ENCODE measurements around the gene MRM1. TPM values are rescaled to one million over a fixed set of nuclear protein-coding genes. Genes with fewer than 3 reads are reported as not detected.

MRM1 gene
- total RNA-seq, 1 donor from 2014 or later: 8.3 TPM

DNA sequence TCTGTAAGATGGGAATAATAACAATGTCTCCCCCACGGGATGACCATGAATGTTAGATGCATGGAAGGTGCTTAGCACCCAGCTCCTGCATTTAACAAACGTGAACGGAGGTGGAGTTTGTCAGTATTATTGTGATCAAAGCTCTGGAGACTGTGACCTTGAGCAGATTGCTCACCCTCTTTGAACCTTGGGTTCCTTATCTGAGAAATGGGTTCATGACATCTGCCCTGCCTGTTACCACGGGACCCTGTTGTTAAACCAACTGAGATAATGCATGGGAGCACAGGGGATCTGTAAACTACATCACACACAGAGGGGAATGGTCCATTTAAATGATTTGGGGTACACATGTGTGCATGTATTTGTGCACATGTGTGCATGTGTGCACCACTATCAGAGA lies 29.6 kb downstream of the MRM1 start:
- no peak for DNase-seq (ENCODE audit: low spot score)

DNA sequence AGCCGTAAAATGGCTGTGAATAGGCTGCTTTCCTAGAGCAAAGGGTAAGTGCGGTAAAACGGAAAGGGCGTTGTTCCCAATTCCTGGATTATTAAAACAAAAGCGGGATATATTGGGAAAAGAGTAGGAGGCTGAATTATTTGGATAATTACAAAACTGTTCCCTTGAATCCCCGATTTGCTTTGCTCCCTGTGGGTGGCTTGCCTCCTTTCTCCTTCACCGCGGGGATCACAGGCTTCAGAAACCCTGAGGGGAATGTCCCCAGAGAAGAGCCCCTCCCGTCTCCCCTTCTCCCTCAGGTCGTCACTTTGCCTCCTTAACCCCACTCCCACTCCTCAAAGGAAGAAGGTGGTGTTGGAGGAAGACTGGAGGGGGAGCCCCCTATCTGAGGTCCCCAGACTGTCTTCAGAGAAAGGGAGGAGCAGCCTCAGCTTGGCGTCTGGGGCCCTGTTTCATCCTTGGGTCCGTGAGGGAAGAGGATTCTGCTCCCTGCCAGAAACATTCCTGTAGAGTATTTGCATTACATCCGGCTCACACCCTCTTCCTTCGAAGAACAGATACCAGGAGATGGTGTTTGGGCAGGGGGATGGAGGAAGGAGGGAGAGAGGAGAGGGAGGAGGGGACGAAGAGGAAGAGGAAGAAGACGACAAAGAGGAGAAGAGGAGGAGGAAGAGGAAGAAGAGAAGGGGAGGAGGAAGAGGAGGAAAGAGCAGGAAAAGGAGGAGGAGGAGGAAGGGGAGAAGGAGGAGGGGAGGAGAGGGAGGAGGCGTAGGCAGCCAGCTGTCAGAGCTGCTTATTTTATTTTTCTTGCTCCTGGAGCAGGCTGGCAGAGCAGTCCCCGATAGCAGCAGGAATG lies 31.8 kb downstream of the MRM1 start:
- DNase-seq (ENCODE audit: low spot score): no peak

DNA sequence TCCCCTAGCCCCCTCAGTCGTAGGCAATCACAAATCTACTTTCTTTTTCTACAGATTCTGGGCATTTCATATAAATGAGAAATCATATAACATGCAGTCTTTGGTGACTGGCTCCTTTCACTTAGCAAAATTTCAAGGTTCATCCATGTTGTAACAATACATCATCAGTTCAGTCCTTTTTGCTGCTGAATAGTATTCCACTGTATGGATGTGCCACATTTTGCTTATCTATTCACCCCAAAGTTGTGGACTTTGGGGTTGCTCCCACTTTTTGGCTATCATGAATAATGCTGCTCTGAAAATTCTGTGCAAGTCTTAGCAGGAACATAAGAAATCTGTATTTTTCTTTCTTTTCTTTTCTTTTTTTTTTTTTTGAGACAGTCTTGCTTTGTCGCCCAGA lies 39.0 kb downstream of the MRM1 start:
- no peak for DNase-seq (ENCODE audit: low spot score)

DNA sequence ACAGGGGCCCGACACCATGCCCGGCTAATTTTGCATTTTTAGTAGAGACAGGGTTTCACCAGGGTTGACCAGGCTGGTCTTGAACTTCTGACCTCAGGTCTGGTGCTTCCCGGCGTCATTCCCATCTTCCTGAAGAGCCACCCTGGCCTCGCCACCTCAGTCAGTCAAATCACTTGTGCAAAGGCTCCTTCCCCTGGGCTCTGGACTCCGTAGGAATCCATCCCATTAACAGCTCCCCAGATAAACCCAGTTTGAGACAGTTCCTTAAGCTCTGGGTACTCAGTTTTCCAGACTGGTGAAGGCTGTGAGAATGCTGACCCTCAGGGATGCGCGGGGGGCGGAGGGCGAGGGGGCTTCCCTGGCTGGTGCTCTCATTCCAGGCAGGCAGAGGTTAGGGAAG lies 39.5 kb downstream of the MRM1 start:
- no peak for DNase-seq (ENCODE audit: low spot score)

DNA sequence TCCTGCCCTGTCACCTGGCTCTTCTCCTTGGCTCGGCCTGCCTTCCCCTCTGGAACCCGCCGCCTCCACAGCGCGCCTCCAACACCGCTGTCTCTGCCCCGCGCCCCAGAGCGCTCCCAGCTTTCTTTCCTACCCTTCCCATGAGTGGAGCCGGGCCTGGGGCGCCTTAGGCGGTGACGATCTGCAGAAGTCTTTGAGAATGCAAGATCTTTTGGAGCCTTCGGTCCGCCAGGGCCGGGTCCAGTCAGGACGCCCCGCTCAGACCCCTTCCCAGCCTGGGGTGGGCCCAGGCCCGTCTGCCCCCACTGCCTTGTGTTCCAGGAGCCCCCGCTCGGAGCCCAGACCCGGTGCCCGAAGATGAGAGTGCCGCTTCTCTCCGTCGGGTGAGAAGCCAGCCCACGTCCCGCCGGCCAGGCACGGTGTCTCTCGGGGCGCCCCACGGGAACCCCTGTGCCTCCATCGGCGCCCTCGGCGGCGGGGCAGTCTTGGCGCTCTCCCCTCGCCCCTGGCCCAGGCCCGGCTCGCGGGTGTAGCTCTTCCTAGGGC lies 40.0 kb downstream of the MRM1 start:
- no peak for DNase-seq (ENCODE audit: low spot score)

DNA sequence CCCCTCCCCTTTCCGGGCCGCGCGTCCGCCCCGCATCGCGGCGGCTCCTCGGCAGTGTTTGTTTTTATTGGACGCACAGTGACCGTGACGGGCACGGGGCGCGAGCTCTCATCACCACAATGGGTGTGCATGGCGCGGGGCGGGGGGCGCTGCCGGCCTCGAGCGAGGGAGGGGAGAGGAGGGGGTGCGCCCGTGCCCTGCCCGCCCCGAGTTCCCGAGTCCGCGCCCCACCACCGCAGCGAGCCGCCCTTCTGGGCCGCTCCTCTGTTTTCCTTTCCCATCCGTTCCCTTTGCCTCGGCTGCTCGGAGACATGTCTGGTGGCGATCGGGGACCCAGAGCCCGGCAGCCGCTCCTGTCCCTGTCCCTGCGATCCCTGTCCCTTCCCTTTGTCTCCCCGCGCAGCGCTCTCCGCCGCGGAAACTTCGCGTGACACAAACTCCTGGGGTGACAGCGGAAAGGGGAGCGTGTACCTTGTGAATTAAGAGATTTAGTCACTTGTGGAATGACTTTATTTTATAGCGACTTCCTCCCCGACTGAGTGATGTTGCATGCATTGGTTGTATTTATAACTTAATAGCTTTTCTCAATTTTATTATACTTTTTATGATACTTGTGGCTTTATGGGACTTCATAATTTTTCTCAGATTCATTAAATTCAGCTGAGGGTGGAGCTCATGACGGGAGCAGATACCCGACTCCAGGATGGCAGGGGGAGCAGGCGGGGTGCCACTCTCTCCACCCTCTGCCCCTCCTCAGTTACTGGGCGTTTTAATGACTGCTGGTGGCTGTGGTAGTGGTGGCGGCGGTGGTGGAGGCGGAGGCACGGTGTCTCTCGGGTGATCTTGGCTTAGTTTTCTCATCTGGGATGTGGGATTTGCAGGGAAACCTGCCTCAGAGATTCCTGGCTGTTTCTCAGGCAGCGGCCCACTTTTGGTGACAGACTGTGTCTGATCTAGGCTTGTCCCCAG lies 40.8 kb downstream of the MRM1 start:
- DNase-seq (ENCODE audit: low spot score): no peak

DNA sequence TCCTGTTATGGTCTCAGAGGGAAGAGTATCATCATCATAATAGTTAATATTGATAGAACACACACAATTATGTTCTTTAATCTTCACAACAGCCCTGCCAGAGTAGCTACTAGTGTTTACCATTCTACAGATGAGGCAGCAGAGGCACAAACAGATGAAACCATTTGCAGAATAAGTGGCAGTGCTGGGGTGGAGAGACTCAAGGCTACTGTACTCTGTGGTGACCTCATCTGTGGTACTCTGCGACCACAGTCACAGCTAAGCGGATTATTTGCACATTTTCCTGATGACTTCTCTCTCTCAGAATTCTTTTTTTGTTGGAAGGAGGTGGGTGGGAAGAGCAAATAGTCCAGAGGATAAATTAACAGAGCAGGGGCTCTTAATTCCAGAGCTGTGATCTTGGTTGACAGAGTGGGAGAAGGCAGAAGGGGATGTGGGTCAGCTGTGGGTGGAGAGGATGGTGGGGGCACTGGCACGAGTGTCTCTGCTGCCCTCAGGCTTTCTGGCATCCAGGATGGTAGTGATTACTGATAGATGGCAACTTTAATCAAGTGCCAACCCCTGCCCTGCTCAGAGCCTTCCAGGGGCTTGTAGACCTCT lies 41.8 kb downstream of the MRM1 start:
- DNase-seq (ENCODE audit: low spot score): no peak

DNA sequence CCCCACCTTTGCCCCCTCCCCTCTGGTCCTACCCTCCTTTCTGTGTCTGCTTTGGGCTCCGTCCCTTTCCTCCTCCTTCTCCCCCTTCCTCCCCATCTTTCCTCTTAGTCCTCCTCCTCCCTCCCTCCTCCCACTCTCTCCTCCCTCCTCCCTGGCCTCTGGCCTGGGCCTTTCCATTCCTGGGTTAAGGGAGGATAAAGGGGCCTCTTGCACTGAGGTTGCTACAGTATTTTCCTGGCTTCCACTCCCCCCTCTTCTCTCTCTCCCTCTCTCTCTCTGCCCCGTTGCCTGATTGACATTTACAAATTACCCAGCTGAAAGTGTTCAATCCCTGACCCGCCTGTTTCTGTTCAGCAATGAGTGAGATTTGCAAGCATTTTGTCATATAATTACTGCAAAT lies 44.0 kb downstream of the MRM1 start:
- DNase-seq (ENCODE audit: low spot score): no peak

DNA sequence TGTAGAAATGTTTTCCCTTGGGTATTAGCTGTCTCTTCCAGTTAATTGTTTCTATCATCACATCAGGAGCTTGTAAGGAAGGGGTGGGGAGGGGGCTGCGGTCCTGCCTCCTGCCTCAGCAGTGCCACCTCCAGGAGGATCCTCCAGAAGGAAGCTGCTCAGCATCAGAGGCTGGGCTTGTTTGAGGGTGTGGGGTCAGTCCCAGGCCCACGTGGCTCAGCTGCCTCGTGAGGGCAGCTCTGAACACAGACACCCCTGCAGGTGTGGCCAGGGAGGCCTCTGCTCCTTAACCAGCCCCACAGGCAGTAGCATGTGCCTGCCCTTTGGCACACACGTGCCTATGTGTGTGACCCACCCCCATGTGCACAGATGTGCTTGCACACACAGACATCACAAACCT lies 46.3 kb downstream of the MRM1 start:
- DNase-seq (ENCODE audit: low spot score): no peak

DNA sequence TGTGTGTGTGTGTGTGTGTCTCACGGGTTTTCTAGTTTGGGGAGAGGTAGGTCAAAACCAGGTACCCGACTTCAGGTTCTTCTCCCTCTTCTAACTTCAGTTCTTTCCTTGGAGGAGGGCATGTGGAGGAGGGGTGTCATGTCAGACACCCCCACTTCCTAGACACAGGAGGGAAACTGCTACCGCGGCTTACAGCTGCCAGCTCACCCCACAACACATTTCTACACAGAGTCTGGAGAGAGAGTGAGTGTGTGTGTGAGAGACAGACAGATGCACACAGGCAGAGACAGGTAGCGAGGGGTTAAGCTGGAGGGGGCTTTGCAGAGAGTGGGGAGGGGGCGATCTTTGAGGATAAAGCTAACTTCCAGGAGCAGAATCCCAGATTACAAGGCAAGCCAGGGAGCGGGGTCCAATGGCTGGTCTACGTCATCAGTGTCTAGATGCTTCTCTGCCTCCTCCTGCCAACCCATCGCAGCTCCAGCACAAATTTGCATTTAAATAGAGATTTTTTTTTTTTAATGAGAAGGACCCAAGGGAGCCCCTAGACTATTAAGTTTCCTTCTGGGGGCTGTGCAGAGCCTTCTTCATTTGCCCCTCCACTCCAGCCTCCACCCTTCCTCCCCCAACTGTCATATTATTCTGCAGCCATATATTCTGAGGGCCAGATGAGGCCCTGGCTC lies 48.9 kb downstream of the MRM1 start:
- DNase-seq (ENCODE audit: low spot score): no peak

DNA sequence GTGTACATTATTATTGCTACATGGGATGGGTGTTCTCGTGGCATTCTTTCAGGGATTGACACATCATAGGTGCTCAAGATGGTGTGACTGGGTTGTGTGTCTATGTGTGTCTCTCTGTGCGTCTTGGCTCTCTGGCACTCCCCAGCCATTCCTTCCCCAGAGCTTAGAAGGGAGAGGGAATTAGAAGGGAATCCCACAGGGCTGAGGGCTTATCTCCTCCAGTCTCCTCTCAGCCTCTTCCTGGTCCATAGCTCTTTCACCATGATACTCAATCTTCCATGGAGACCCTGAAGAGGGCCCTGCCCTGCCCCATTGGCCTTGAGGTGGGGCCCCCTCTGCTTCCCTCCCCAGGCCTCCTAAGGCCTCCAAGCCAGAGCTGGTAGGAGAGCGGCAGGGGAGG lies 52.0 kb downstream of the MRM1 start:
- DNase-seq (ENCODE audit: low spot score): no peak

DNA sequence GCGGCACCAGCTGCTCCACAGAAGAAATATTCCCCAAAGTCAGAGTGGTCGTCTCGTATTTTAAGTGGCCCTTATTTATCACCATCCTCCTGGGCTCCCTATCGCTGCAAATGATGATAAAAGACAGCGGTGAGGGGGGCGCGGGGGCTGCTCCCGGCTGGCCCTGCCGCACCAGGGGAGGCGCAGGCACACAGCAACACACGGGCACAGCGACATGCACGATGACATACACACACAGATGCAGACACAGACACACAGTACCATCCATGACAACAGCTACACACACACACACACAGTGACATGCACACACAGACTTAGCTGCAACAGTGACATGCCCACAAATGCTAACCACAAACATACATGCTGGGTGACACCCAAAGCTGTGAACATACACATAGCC lies 52.5 kb downstream of the MRM1 start:
- no peak for DNase-seq (ENCODE audit: low spot score)

DNA sequence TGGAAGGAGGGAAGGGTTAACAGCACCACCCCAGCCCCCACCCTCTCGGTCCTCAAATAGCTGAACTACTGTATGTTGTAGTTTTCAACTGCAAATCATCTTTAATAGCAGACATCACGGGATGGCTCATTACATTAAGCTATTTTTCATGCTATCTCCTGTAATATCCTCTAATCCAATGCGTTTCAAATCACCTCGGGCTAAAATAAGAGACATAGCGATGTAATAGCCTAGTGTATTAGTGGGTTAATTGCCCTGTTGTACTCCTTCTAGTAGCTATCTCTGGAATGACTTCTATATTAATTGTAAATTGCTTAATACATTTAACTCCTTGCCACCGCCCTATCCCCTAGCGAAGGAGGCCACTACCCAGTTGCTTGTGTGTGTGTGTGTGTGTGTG lies 54.3 kb downstream of the MRM1 start:
- no peak for DNase-seq (ENCODE audit: low spot score)

DNA sequence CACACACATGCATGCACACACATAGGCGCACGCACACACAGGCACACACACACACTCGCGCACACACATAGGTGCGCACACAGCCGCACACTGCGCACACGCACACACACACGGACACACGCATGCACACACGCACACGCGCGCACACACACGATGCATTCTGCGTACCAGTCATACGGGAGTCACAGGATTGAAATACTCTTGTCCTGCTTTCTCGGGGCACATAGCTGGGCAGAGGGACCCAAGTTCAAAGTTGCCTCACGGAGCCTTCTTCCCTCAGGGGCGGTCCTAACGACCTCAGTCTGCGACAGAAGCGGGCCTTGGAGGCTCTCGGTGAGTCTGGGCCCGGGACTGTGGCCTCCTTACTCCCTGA lies 56.0 kb downstream of the MRM1 start:
- DNase-seq (ENCODE audit: low spot score): no peak

DNA sequence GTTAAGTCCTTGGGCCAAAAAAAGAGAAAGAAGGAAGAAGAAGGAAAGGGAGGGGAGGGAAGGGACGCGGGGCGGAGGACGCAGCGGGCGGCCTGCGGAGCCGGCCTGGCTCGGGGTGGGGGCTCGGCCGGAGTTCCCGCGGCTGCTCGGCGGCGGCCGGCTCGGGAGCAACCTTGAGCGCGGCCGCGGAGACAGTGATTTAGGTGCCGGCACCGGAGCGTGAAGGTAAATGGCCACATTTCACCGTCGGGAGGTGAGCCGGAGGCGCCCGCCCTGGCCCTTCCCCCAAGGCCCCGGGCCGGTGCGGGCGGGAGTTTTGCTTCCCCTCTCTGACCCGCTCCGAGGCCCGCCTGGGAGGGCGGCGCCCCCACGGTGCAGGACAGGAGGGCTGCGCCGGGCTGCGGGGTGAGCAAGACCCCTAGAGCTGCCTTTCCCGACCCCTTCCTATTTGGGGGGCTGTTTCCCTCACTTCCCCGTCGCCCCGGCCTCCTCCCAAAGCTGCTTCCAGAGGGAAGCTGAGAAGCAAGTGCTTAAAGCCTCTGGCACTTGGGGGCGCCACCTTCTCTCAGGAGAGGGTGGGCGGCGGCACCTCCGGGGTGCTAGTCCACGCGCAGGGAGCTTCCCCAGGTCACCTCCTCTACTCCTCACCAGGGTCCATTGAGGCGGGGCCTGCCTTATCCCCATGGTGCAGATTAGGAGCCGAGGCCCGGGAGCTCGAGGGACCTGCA lies 56.5 kb downstream of the MRM1 start:
- no peak for DNase-seq (ENCODE audit: low spot score)

Other genes with a start within 250 kb of the MRM1 start
- gene TBC1D3H, start 213.1 kb upstream of the MRM1 start, total RNA-seq: not detected
- gene ZNHIT3, start 114.9 kb upstream of the MRM1 start, total RNA-seq: 26.8 TPM
- gene MYO19, start 66.7 kb upstream of the MRM1 start, total RNA-seq: 46.2 TPM
- 2.7 TPM for gene PIGW, start 66.6 kb upstream of the MRM1 start, total RNA-seq
- 65.9 TPM for gene GGNBP2, start 56.7 kb upstream of the MRM1 start, total RNA-seq
- 16.9 TPM for gene DHRS11, start 9.7 kb upstream of the MRM1 start, total RNA-seq